Fibroblast of lung (primary cell): ENCODE data around the gene USP31. TPM values are rescaled to one million over a fixed set of nuclear protein-coding genes. Genes with fewer than 3 reads are reported as not detected.

Source experiments
- DNase-seq, 2 donors: peaks; one replicate each; pipeline versions ENCODE4 v3.0.0 to v3.0.0-alpha.2; 2010; ENCODE audit warnings: low read depth in 2 of 2
- H2AFZ ChIP-seq: 2 replicates; pipeline ENCODE4 v1.5.1; 2012; ENCODE audit warnings: low read length, control low read depth, inconsistent platforms
- H3K27ac ChIP-seq: 2 replicates; pipeline ENCODE4 v1.5.1; 2011; ENCODE audit warnings: low read length, control low read depth; ENCODE audit not compliant: insufficient read depth
- H3K27me3 ChIP-seq: 2 replicates; pipeline ENCODE4 v1.5.1; 2011; ENCODE audit warnings: mild to moderate bottlenecking, low read length; ENCODE audit not compliant: control insufficient read depth, insufficient read depth
- H3K36me3 ChIP-seq: 2 replicates; pipeline ENCODE4 v1.5.1; 2011; ENCODE audit warnings: low read length; ENCODE audit not compliant: control insufficient read depth, insufficient read depth
- H3K4me1 ChIP-seq: 2 replicates; pipeline ENCODE4 v1.5.1; 2011; ENCODE audit warnings: low read length; ENCODE audit not compliant: control insufficient read depth, insufficient read depth; ENCODE audit errors: extremely low read depth
- H3K4me2 ChIP-seq: 2 replicates; pipeline ENCODE4 v1.5.1; 2011; ENCODE audit warnings: low read length, control low read depth; ENCODE audit not compliant: insufficient read depth; ENCODE audit errors: extremely low read depth
- H3K4me3 ChIP-seq, 4 experiments: fragments of 200-600 bp in 1 of 4; sonication (generic) in 1 of 4; replicated peaks in 1 of 4; 2 replicates each; pipeline ENCODE4 v1.5.1; 2011 to 2016; ENCODE audit warnings: low read length in 4 of 4, low read depth in 3 of 4, mild to moderate bottlenecking in 3 of 4, control low read depth in 2 of 4, inconsistent platforms in 1 of 4, mixed read lengths in 1 of 4; ENCODE audit not compliant: insufficient read depth in 1 of 4; ENCODE audit errors: control extremely low read depth in 1 of 4
- H3K79me2 ChIP-seq: 2 replicates; pipeline ENCODE4 v1.5.1; 2012; ENCODE audit warnings: mild to moderate bottlenecking, low read length, inconsistent platforms; ENCODE audit not compliant: control insufficient read depth, insufficient read depth
- H3K9ac ChIP-seq: 2 replicates; pipeline ENCODE4 v1.5.1; 2011; ENCODE audit warnings: mild to moderate bottlenecking, low read length, control low read depth; ENCODE audit not compliant: insufficient read depth
- H3K9me3 ChIP-seq: 2 replicates; pipeline ENCODE4 v1.5.1; 2012; ENCODE audit warnings: low read depth, low read length; ENCODE audit not compliant: control insufficient read depth, insufficient read depth
- H4K20me1 ChIP-seq: 2 replicates; pipeline ENCODE4 v1.5.1; 2011; ENCODE audit warnings: low read length; ENCODE audit not compliant: control insufficient read depth, insufficient read depth; ENCODE audit errors: extremely low read depth
- CTCF ChIP-seq, 2 donors: IDR thresholded peaks in 1 of 2; conservative IDR thresholded peaks in 1 of 2; 1 replicate in 1 of 2; 2 replicates in 1 of 2; pipeline ENCODE4 v1.5.1; 2011 to 2012; ENCODE audit warnings: low read length in 2 of 2, control low read depth in 1 of 2, inconsistent platforms in 1 of 2, low read depth in 1 of 2, mild to moderate bottlenecking in 1 of 2
- EZH2 ChIP-seq: IDR thresholded peaks from 2 replicates; pipeline ENCODE4 v1.5.1; 2012; ENCODE audit warnings: low read length, control low read depth, mild to moderate bottlenecking; ENCODE audit errors: missing control alignments
- polyA plus RNA-seq, 2 donors: library from polyadenylated mRNA; depleted of rRNA in 1 of 2; stranded (reverse) in 1 of 2; unstranded in 1 of 2; fragments of >200 nt; gene quantifications; 2 replicates each; pipeline ENCODE4 v1.2.1, GENCODE V29; 2011 to 2012; ENCODE audit warnings: missing spikeins in 1 of 2
- total RNA-seq: library from RNA; depleted of rRNA; stranded (reverse); fragments of >200 nt; gene quantifications from 2 replicates; pipeline ENCODE4 v1.2.1, GENCODE V29; 2014

The USP31 gene
- total and polyA plus RNA-seq, 2 donors (not counting 1 experiment from before 2014, with no cell fraction given) = 4.8 to 5.8 TPM

GRCh38 chr16:23051587-23051986 lies 97.7 kb downstream of the USP31 start:
- Histone ChIP-seq H3K9ac (no peak overlapping the region), H3K4me3 (no peak overlapping the region), H3K4me2 (no peak overlapping the region), H3K79me2 (no peaks in the 10 kb centered on the region), H3K27me3 (no peaks in the 10 kb centered on the region), H3K4me1 (no peaks in the 10 kb centered on the region), H4K20me1 (no peaks in the 10 kb centered on the region), H3K27ac (no peak overlapping the region), H3K36me3 (no peaks in the 10 kb centered on the region), H2AFZ (no peak overlapping the region), H3K9me3 (no peaks in the 10 kb centered on the region)
- TF ChIP-seq CTCF (conservative IDR thresholded peaks at IDR 0.05 in 1 of 2, IDR thresholded peaks at IDR 0.05 in 1 of 2; ENCODE audit: low read depth in 1 of 2, low read length in 2 of 2) = no peak
- TF ChIP-seq EZH2 = no peak
- DNase-seq = no peak

- no peak for TF ChIP-seq EZH2
- no peak for TF ChIP-seq CTCF (conservative IDR thresholded peaks at IDR 0.05 in 1 of 2, IDR thresholded peaks at IDR 0.05 in 1 of 2; ENCODE audit: low read depth in 1 of 2, low read length in 2 of 2)
- no peaks in the 10 kb centered on the region for H3K27me3 ChIP-seq
- no peak overlapping the region for H3K4me2 ChIP-seq
- no peak overlapping the region for H3K4me3 ChIP-seq
- no peak overlapping the region for H2AFZ ChIP-seq
- H3K79me2 ChIP-seq = no peaks in the 10 kb centered on the region
- H3K36me3 ChIP-seq = no peaks in the 10 kb centered on the region
- no peaks in the 10 kb centered on the region for H4K20me1 ChIP-seq
- no peaks in the 10 kb centered on the region for H3K9me3 ChIP-seq
- no peak overlapping the region for H3K9ac ChIP-seq
- DNase-seq = no peak
- no peak overlapping the region for H3K27ac ChIP-seq
- no peaks in the 10 kb centered on the region for H3K4me1 ChIP-seq
Observed at GRCh38 chr16:23048164-23048563, 101.1 kb downstream of the USP31 start.

- Histone ChIP-seq H3K36me3 (no peaks in the 10 kb centered on the region), H2AFZ (no peak overlapping the region), H4K20me1 (no peaks in the 10 kb centered on the region), H3K4me2 (no peak overlapping the region), H3K27me3 (no peaks in the 10 kb centered on the region), H3K9ac (no peak overlapping the region), H3K27ac (no peak overlapping the region), H3K9me3 (no peaks in the 10 kb centered on the region), H3K4me3 (no peak overlapping the region), H3K79me2 (no peaks in the 10 kb centered on the region), H3K4me1 (no peaks in the 10 kb centered on the region)
- DNase-seq = no peak
- TF ChIP-seq EZH2 = no peak
- TF ChIP-seq CTCF (conservative IDR thresholded peaks at IDR 0.05 in 1 of 2, IDR thresholded peaks at IDR 0.05 in 1 of 2; ENCODE audit: low read depth in 1 of 2, low read length in 2 of 2) = no peak
Observed at GRCh38 chr16:23045025-23045424, 104.2 kb downstream of the USP31 start.
